ENCODE data around the gene CIT.
"Not testable (repeated sequence)": the region's sequence is repeated elsewhere in the genome, so short reads cannot be mapped to it uniquely, and the experiment has no call there.

Gene CIT, protein sequence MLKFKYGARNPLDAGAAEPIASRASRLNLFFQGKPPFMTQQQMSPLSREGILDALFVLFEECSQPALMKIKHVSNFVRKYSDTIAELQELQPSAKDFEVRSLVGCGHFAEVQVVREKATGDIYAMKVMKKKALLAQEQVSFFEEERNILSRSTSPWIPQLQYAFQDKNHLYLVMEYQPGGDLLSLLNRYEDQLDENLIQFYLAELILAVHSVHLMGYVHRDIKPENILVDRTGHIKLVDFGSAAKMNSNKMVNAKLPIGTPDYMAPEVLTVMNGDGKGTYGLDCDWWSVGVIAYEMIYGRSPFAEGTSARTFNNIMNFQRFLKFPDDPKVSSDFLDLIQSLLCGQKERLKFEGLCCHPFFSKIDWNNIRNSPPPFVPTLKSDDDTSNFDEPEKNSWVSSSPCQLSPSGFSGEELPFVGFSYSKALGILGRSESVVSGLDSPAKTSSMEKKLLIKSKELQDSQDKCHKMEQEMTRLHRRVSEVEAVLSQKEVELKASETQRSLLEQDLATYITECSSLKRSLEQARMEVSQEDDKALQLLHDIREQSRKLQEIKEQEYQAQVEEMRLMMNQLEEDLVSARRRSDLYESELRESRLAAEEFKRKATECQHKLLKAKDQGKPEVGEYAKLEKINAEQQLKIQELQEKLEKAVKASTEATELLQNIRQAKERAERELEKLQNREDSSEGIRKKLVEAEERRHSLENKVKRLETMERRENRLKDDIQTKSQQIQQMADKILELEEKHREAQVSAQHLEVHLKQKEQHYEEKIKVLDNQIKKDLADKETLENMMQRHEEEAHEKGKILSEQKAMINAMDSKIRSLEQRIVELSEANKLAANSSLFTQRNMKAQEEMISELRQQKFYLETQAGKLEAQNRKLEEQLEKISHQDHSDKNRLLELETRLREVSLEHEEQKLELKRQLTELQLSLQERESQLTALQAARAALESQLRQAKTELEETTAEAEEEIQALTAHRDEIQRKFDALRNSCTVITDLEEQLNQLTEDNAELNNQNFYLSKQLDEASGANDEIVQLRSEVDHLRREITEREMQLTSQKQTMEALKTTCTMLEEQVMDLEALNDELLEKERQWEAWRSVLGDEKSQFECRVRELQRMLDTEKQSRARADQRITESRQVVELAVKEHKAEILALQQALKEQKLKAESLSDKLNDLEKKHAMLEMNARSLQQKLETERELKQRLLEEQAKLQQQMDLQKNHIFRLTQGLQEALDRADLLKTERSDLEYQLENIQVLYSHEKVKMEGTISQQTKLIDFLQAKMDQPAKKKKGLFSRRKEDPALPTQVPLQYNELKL (N-terminal part only)

GRCh38 chr12:119876761-119877638, at the start of gene CIT:
TSS of gene CIT (minus strand) at chr12:119877320. CDS start at chr12:119876168, 1,152 bp downstream.
- peak; percentile 56 to 75 (median 69) for DNase-seq (ENCODE audit: low read depth in 3 of 3, low spot score in 1 of 3)

- no peak for DNase-seq (ENCODE audit: low read depth in 3 of 3, low spot score in 1 of 3)
Observed at GRCh38 chr12:119925269-119925668, 48.1 kb upstream of the CIT start.

DNA sequence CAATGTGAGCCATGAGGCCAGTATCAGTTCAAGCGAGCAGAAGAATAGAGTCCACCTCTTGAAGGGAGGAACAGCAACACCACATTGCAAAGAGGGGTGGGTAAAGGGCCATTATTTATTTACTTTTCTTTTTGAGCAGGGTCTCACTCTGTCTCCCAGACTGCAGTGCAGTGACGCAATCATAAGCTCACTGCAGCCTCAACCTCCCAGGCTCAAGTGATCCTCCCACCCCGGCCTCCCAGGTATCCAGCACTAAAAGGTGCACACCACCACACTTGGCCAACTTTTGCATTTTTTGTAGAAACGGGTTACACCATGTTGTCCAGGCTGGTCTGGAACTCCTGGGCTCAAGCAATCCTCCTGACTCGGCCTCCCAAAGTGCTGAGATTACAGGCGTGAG, 42.9 kb upstream of the CIT start:
- DNase-seq (ENCODE audit: low read depth in 3 of 3, low spot score in 1 of 3), result no peak

GRCh38 chr12:119915894-119916510, 38.9 kb upstream of the CIT start:
- DNase-seq (ENCODE audit: low read depth in 3 of 3, low spot score in 1 of 3), result no peak

DNA sequence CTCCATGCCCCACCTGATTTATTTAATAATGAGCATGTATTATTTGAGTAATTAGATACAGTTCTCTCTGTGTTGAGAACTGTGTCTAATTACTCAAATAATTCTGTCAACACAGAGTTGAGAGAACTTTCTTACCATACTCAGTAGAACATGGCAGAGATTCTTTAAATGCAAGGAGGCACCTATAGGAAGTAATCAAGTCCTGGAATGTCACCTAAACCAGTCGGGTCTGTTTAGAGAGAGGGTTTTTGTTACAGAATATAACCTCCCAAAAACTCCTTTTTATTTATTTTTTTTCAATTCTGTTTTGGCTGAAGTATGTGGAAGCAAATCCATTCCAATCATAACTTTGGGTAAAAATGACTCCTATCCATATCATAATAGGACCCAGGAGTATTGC, 37.5 kb upstream of the CIT start:
- DNase-seq (ENCODE audit: low read depth in 3 of 3, low spot score in 1 of 3), result no peak

- no peak for DNase-seq (ENCODE audit: low read depth in 3 of 3, low spot score in 1 of 3)
Observed at GRCh38 chr12:119913536-119914330, 36.6 kb upstream of the CIT start.

DNA sequence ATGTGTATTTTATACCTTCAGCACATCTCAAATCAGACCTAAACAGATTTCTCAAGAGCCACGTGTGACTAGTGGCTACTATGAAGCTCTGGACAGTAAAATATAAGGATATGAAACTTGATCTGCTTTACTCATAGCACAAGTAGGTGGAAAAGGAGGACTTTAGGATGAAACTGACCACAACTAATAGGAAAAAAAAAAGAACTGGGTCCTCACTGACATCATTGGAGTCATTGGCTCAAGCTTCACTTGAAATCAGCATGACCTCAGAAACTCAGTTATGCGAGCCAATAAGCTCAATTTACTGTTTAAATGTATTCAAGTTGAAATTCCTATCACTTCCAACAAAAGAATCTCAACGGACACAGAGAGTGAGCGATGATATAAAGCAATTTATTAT, 34.1 kb upstream of the CIT start:
- DNase-seq (ENCODE audit: low read depth in 3 of 3, low spot score in 1 of 3), result no peak

GRCh38 chr12:119910586-119910985, 33.5 kb upstream of the CIT start:
- DNase-seq (ENCODE audit: low read depth in 3 of 3, low spot score in 1 of 3), result no peak

- peak; percentile 4 to 56 (median 41) for DNase-seq (ENCODE audit: low read depth in 3 of 3, low spot score in 1 of 3)
Observed at GRCh38 chr12:119902084-119902509, 25.0 kb upstream of the CIT start.

GRCh38 chr12:119901670-119902069, 24.6 kb upstream of the CIT start:
- no peak for DNase-seq (ENCODE audit: low read depth in 3 of 3, low spot score in 1 of 3)

DNA sequence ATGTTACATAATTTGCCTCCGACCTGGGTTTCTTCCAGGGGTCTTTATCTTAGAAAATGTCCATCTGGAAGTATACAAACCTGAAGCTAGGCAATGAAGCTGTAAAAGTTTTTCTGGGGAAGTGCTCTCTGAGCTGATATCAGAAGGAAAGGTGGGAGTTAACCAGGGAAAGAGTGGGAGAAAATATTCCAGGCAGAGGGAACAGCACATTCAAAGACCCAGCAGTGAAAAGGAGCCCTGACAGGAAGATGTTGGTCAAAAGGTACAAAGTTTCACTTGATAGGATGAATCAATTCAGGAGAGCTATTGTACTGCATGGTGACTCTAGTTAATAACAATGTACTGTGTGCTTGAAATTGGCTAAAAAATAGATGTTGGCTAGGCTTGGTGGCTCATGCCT, 17.8 kb upstream of the CIT start:
- no peak for DNase-seq (ENCODE audit: low read depth in 3 of 3, low spot score in 1 of 3)

DNA sequence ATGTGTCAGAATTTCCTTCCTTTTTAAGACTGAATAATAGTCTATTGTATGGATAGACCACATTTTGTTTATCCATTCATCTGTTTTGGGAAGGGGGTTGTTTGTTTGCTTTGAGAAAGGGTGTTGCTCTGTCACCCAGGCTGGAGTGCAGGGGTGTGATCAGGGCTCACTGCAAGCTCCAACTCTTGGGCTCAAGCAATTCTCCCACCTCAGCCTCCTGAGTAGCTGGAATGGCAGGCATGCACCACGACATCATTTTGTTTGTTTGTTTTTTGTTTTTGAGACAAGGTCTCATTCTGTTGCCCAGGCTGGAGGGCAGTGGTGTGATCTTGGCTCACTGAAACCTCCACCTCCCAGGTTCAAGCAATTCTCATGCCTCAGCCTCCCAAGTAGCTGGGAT, 15.5 kb upstream of the CIT start:
- not testable (repeated sequence) for DNase-seq (ENCODE audit: low read depth in 3 of 3, low spot score in 1 of 3)

DNA sequence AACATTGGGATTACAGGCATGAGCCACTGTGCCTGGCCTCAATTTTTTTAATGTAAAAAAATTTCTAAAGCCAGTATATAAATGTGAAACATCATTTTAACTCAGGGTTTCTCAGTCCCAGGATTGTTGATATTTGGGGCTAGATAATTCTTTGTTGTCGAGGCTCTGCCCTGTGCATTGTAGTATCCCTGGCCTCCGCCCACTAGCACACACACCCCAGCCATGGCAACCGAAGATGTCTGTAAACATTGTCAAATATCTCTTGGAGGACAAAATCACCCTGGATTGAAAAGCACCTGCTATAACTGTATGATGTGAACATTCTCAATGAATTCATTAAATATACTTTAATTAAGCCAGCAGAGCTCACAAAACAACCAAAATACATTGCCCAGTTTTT, 8.4 kb upstream of the CIT start:
- DNase-seq (ENCODE audit: low read depth in 3 of 3, low spot score in 1 of 3), result no peak

DNA sequence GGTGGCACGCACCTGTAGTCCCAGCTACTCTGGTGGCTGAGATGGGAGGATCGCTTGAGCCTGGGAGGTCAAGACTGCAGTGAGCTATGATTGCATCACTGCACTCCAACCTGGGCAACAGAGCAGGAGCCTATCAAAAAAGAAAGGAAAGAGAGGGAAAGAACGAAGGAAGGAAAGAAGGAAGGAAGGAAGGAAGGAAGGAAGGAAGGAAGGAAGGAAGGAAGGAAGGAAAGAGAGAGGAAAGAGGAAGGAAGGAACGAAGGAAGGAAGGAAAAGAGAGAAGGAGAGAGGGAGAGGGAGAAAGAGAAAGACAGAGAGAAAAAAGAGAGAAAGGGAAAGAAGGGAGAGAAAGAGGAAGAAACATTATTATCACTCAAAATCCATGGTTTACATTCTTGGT, 6.7 kb upstream of the CIT start:
- not testable (repeated sequence) for DNase-seq (ENCODE audit: low read depth in 3 of 3, low spot score in 1 of 3)

- DNase-seq (ENCODE audit: low read depth in 3 of 3, low spot score in 1 of 3), result no peak
Observed at GRCh38 chr12:119883237-119883636, 6.1 kb upstream of the CIT start.

DNA sequence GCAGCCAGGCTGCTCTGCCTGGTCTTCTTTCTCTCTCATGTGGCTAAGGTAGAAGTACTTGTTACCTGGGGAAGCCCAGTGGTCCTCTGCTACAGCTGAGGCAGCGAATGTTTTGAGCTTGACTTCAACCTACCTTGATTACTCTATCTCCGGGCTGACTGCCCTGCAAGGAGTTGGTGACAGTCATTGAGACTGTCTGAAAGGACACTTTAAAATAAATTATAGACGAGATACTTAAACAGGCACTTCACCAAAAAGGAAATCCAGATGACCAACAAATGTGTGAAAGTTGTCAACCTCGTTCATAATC, 474 bp upstream of the CIT start:
- DNase-seq (ENCODE audit: low read depth in 3 of 3, low spot score in 1 of 3), result no peak

DNA sequence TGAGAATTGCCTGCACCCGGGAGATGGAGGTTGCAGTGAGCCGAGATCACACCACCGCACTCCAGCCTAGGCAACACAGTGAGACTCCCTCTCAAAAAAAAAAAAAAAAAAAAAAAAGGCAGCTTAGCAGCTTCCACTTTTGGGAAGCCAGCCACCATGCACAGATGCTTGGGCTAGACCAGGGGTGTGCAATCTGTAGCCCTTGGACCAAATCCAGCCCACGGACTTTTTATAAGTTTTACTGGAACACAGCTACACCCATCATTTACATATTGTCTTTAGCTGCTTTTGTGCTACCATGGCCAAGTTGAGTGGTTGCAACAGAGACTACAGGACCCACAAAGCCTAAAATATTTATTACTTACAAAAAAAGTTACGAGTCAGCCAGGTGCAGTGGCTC, 6.7 kb downstream of the CIT start:
- no peak for DNase-seq (ENCODE audit: low read depth in 3 of 3, low spot score in 1 of 3)

- no peak for DNase-seq (ENCODE audit: low read depth in 3 of 3, low spot score in 1 of 3)
Observed at GRCh38 chr12:119869720-119870119, 7.4 kb downstream of the CIT start.

- no peak for DNase-seq (ENCODE audit: low read depth in 3 of 3, low spot score in 1 of 3)
Observed at GRCh38 chr12:119868992-119869391, 8.1 kb downstream of the CIT start.
